ENCODE measurements around the gene UGT1A9. TPM values are rescaled to one million over a fixed set of nuclear protein-coding genes. Genes with fewer than 3 reads are reported as not detected.

UGT1A9 gene
- total RNA-seq, 4 donors from 2014 or later = 4.6 to 18.7 (median 10.5) TPM

DNA sequence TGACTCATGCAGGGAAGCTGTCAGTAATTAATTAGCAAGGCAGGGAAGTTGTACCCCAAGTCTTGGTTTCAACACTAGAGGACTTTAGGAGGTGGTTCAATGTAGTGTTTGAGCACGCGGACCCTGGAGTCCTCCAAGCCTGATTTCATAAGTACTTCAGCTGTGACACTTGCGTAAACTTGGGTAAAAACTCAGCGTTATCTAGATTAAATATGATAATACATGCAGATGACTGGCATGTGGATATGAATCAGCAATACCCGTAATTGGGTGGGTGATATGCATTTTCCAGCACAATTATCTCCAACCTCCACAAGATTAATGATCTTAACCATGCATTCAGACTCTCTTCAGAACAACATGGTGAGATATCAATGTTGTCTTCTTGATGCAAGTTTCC lies 15.2 kb downstream of the UGT1A9 start:
- 87 to 90% methylated on average over 5 of the region's 5 CpGs for WGBS, 2 donors (ENCODE audit: low coverage in 1 of 2)
- no peak for TF ChIP-seq EP300 (IDR thresholded peaks at IDR 0.05; ENCODE audit: low read depth)
- TF ChIP-seq, protein P1, sequence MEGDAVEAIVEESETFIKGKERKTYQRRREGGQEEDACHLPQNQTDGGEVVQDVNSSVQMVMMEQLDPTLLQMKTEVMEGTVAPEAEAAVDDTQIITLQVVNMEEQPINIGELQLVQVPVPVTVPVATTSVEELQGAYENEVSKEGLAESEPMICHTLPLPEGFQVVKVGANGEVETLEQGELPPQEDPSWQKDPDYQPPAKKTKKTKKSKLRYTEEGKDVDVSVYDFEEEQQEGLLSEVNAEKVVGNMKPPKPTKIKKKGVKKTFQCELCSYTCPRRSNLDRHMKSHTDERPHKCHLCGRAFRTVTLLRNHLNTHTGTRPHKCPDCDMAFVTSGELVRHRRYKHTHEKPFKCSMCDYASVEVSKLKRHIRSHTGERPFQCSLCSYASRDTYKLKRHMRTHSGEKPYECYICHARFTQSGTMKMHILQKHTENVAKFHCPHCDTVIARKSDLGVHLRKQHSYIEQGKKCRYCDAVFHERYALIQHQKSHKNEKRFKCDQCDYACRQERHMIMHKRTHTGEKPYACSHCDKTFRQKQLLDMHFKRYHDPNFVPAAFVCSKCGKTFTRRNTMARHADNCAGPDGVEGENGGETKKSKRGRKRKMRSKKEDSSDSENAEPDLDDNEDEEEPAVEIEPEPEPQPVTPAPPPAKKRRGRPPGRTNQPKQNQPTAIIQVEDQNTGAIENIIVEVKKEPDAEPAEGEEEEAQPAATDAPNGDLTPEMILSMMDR (IDR thresholded peaks at IDR 0.05) = no peak
- no peak for TF ChIP-seq POLR2AphosphoS5 (IDR thresholded peaks at IDR 0.05)
- no peak for TF ChIP-seq POLR2A (IDR thresholded peaks at IDR 0.05)
- Histone ChIP-seq H3K4me1 (peaks cover 0 to 43% (median 28%) of the 10 kb centered on the region in 4 donors), H3K27ac (no peak overlapping the region), H3K9me3 (no peaks in the 10 kb centered on the region), H3K4me3 (no peak overlapping the region), H3K36me3 (no peaks in the 10 kb centered on the region), H3K27me3 (no peaks in the 10 kb centered on the region)
- no peak for DNase-seq
- intact Hi-C loops (cut with DNase I; ENCODE audit: low total_unique reads) = no loop called here
- in situ Hi-C loops (cut with MboI; ENCODE audit: low pct_ligation_motif_present in 1 of 4, low pct_unique_long_range_greater_than_20kb in 1 of 4, low sequenced_read_pairs in 3 of 4) = no loop called here

GRCh38 chr2:233688341-233688740 lies 16.6 kb downstream of the UGT1A9 start:
- H3K36me3 ChIP-seq = no peaks in the 10 kb centered on the region
- WGBS, 2 donors (ENCODE audit: low coverage in 1 of 2) = 52 to 73% methylated on average over 2 to 5 of the region's 5 CpGs
- DNase-seq = no peak
- in situ Hi-C loops (cut with MboI; ENCODE audit: low pct_ligation_motif_present in 1 of 4, low pct_unique_long_range_greater_than_20kb in 1 of 4, low sequenced_read_pairs in 3 of 4) (no loop called here), intact Hi-C loops (cut with DNase I; ENCODE audit: low total_unique reads) (no loop called here)
- no peak overlapping the region for H3K27ac ChIP-seq
- no peak overlapping the region for H3K4me3 ChIP-seq
- H3K9me3 ChIP-seq = no peaks in the 10 kb centered on the region
- H3K4me1 ChIP-seq = peaks cover 0 to 45% (median 35%) of the 10 kb centered on the region in 4 donors
- TF ChIP-seq POLR2A (IDR thresholded peaks at IDR 0.05) (no peak), EP300 (IDR thresholded peaks at IDR 0.05; ENCODE audit: low read depth) (no peak), POLR2AphosphoS5 (IDR thresholded peaks at IDR 0.05) (no peak)
- TF ChIP-seq, protein P1 (IDR thresholded peaks at IDR 0.05) = no peak
- H3K27me3 ChIP-seq = no peaks in the 10 kb centered on the region

GRCh38 chr2:233689031-233689430 lies 17.3 kb downstream of the UGT1A9 start:
- Histone ChIP-seq H3K36me3 (no peaks in the 10 kb centered on the region), H3K4me1 (peaks cover 0 to 48% (median 36%) of the 10 kb centered on the region in 4 donors), H3K27me3 (no peaks in the 10 kb centered on the region), H3K27ac (peak overlapping the region in 2 of 4 donors; percentile 32 to 54), H3K9me3 (no peaks in the 10 kb centered on the region), H3K4me3 (no peak overlapping the region)
- intact Hi-C loops (cut with DNase I; ENCODE audit: low total_unique reads) = no loop called here
- no peak for DNase-seq
- TF ChIP-seq POLR2A (IDR thresholded peaks at IDR 0.05) = no peak
- TF ChIP-seq EP300 (IDR thresholded peaks at IDR 0.05; ENCODE audit: low read depth) = no peak
- TF ChIP-seq POLR2AphosphoS5 (IDR thresholded peaks at IDR 0.05) = no peak
- TF ChIP-seq, protein P1 (IDR thresholded peaks at IDR 0.05) = no peak
- in situ Hi-C loops (cut with MboI; ENCODE audit: low pct_ligation_motif_present in 1 of 4, low pct_unique_long_range_greater_than_20kb in 1 of 4, low sequenced_read_pairs in 3 of 4) = no loop called here

DNA sequence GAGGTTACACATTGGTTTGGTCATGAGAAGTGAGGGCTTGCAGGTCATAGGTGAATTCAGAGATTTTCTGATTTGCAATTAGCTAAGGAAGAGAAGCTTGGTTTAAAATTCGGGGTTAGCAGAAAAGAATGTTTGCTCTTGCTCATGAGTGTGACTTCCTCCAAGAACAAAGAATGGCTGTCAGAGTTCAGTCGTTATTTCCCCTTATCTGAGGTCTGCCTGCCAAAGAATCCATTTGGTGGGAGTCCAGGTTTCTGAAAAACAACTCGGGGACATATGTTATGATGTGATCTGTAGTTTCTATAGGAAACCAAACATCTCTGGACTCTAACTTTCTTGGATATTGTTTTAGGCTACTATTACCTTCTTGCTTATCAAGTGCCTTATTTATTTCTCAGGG lies 17.8 kb downstream of the UGT1A9 start:
- peak overlapping the region in 2 of 4 donors; percentile 32 to 54 for H3K27ac ChIP-seq
- in situ Hi-C loops (cut with MboI; ENCODE audit: low pct_ligation_motif_present in 1 of 4, low pct_unique_long_range_greater_than_20kb in 1 of 4, low sequenced_read_pairs in 3 of 4) = no loop called here
- no peaks in the 10 kb centered on the region for H3K27me3 ChIP-seq
- DNase-seq = no peak
- H3K4me3 ChIP-seq = no peak overlapping the region
- TF ChIP-seq EP300 (IDR thresholded peaks at IDR 0.05; ENCODE audit: low read depth) = no peak
- TF ChIP-seq POLR2AphosphoS5 (IDR thresholded peaks at IDR 0.05) = no peak
- TF ChIP-seq, protein P1 (IDR thresholded peaks at IDR 0.05) = no peak
- TF ChIP-seq POLR2A (IDR thresholded peaks at IDR 0.05) = no peak
- no peaks in the 10 kb centered on the region for H3K9me3 ChIP-seq
- H3K36me3 ChIP-seq = no peaks in the 10 kb centered on the region
- peaks cover 0 to 45% (median 33%) of the 10 kb centered on the region in 4 donors for H3K4me1 ChIP-seq
- WGBS, 2 donors (ENCODE audit: low coverage in 1 of 2) = 0 to 13% methylated on average over 2 to 3 of the region's 3 CpGs
- intact Hi-C loops (cut with DNase I; ENCODE audit: low total_unique reads) = no loop called here

All from transverse colon (tissue), 4 donors.